ENCODE results near the gene CLN6.

Gene CLN6

DNA sequence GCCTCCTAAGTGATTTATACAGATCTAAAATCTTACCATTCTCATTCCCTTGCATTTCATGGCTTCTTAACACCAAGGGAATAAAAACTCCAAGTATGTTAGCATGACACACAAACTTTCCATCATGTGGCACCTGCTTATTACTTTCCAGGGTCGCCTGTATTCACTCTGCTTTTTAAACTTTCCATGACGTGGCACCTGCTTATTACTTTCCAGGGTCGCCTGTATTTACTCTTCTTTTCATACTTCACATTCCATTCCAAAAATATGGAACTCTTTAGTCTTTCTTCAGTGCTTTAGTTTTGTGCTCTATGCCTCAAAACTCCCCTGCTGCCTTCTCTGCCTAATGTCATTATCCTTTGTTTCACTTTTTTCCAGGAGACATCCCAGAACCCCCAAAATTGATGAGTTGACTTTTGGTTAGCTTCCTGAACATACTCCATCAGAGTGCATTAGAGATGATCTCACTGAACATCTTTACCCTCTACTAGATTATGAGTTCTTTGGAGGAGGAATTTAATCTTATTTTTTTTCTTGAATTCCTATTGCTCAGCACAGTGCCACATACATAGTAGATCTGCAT lies 71.4 kb downstream of the CLN6 start:
- Histone ChIP-seq H3K27ac (ENCODE audit: low read depth, low read length) (no peak overlapping the region), H3K9me3 (ENCODE audit: control insufficient read depth, insufficient read depth, low read length) (peaks cover 5% of the 10 kb centered on the region; the same call in 1 of the 2 replicates), H3K36me3 (ENCODE audit: control insufficient read depth, insufficient read depth, low read length) (peaks cover 33% of the 10 kb centered on the region), H3K9ac (ENCODE audit: low read depth, low read length) (no peak overlapping the region), H3K27me3 (ENCODE audit: control insufficient read depth, insufficient read depth, low read length) (no peaks in the 10 kb centered on the region), H3K4me1 (ENCODE audit: control insufficient read depth, insufficient read depth, low read length) (no peaks in the 10 kb centered on the region), H3K4me3 (ENCODE audit: low read depth, low read length) (no peak overlapping the region)

DNA sequence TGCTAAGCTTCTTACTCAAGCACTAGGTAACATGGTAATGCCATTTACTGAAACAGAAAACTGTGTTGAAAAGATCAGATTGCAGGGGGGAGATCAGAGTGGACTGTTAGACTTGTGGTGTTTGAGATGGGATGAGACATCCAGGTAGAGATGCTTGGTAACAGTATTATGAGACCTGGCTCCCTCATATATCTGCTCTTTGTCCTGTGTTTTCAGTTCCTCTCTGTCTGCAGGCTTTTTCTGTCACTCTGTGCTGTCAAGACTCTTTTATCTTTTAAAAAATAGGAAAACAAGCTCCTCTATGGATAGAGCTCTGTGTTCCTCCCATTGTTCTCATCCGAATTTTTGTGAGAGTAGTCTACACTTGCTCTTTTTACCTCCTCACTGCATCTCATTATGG lies 72.5 kb downstream of the CLN6 start:
- Histone ChIP-seq H3K4me1 (ENCODE audit: control insufficient read depth, insufficient read depth, low read length) (no peaks in the 10 kb centered on the region), H3K27me3 (ENCODE audit: control insufficient read depth, insufficient read depth, low read length) (no peaks in the 10 kb centered on the region), H3K36me3 (ENCODE audit: control insufficient read depth, insufficient read depth, low read length) (peaks cover 33% of the 10 kb centered on the region), H3K4me3 (ENCODE audit: low read depth, low read length) (no peak overlapping the region), H3K27ac (ENCODE audit: low read depth, low read length) (no peak overlapping the region), H3K9ac (ENCODE audit: low read depth, low read length) (no peak overlapping the region), H3K9me3 (ENCODE audit: control insufficient read depth, insufficient read depth, low read length) (peaks cover 5% of the 10 kb centered on the region; the same call in 1 of the 2 replicates)
